ENCODE results near the gene PLSCR3.

Gene PLSCR3

DNA sequence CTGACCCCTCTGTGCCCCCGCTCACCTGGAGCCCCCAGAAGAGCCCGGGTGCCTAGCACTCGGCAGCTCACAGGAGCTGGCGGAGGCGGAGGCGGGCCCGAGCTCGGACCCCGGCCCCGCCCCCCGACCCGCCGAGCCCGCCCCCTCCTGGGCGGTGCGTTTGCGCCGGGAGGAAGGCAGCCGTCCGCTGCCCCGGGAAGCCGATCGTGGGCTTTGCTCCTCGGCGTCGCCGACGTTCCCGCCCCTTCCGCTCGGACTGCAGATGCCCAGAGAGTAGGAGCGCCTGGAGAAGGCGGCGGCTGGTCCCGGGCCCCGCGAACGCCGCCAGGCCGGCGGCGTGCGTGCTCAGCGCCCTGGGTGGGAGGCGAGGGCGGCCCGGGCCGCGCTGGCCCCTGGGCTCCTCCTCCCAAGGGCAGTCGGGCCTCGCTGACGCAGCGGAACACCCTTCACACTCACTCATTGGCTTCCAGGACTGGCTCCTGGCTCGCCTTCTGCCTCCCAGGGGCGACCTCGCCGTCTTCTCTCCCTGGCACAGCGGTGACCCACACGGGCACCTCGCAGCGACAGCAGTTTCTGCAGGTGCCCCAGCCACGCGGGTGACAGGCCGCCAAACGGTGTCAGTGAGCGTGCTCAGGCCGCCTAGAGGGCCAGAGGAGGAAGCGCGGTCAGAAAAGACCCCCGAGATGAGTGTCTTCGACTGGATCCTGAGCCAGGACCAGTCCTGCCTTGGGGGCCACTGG, at the start of gene PLSCR3:
TSS of gene PLSCR3 (minus strand) at position 74 of the 740 bp plus-strand sequence. CDS start 415 bp downstream, outside the sequence.
- DNase-seq: peak; percentile 82 to 85

DNA sequence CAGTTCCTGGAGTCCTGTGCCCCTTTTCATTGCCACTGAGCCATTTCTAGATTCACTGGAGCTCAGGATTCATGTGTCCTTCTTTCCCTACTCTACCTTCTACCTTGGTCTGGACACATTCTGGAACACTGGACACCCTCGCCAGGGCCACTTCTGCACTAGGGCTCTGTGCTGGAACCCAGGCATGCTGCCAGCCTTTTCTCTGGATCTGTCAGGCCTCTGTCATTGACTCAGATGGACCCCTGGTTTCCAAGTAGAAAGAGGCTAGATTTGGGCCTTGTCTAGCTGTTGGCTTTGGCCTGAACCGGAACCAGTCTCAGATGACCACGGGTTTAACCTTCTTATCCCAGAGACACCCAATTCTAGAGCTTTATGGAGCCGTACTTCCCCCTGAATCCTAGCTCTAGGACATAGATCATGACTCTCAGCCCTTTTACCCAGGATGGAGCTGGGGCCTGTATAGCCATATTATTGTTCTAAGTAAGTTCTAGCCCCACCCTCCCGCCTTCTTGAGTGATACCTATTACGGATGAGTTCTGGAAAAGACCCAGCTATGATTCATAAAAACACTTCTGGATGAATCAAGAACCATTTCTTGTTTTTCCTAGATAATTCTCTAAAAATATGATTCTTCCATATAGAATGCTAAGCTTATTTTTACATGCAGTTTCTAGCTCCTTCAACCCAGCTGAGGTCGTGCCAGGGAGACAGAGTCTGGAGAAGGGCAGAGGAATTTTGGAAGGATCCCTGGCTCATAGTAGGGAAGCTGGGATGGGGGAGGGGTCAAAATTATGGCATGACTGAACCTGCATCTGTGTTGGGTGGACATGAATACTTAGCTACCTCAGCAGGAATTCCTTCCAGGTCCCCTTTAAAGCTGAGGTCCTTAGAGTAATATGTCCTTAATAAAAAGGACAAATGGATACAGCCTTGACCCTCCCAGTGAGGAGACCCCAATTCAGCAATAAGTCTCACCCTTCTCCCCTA, 49.5 kb upstream of the PLSCR3 start:
- DNase-seq: no peak

DNA sequence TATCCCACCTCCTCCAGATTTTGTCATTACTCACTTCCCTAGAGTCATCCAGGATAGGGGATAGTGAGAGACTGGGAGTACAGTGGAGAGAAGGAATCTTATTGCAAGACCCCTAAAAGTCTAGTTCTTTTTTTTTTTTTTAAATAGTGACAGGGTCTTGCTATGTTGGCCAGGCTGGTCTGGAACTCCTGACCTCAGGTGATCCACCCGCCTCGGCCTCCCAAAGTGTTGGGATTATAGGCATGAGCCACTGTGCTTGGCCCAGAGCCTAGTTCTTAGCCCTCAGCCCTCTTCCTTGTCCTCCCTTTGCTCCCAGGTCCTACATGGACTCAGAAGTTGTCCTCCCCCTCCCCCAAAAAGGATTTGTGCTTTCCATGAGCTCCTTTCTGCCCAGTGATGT, 47.8 kb upstream of the PLSCR3 start:
- DNase-seq: no peak

DNA sequence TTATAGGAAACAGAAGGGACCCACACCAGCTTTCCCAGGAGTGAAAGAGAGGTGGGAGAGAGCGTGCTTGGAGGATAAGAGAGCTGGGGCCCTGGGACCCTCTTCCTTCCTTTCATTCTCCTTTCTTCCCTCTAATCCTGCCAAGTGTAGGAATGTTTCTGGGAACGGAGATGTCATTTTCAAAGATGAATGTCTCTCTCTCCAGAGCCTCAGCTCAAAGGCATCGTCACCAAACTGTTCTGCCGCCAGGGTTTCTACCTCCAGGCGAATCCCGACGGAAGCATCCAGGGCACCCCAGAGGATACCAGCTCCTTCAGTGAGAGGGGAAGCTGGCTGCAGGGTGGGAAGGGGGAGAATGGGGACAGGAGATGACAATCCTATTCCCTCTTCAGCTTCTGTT, 46.9 kb upstream of the PLSCR3 start:
- DNase-seq: no peak

DNA sequence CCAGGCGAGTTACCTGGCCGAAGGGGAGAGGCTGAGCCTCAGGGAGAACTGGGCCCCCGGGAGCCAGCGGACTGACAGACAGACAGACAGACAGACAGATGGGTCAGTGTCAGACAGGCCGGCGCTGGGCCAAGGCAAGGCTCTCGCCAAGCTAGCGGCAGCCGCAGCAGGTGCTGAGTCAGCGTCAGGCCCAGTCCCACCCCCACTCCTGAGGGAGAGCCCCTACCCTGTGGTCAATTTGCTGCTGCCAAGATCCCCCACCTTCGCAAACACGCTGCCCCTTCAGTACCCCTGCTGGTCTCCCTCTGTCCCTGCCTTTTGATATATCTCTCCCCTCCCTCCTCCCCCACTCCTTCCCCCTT, 46.5 kb upstream of the PLSCR3 start:
- DNase-seq: no peak

DNA sequence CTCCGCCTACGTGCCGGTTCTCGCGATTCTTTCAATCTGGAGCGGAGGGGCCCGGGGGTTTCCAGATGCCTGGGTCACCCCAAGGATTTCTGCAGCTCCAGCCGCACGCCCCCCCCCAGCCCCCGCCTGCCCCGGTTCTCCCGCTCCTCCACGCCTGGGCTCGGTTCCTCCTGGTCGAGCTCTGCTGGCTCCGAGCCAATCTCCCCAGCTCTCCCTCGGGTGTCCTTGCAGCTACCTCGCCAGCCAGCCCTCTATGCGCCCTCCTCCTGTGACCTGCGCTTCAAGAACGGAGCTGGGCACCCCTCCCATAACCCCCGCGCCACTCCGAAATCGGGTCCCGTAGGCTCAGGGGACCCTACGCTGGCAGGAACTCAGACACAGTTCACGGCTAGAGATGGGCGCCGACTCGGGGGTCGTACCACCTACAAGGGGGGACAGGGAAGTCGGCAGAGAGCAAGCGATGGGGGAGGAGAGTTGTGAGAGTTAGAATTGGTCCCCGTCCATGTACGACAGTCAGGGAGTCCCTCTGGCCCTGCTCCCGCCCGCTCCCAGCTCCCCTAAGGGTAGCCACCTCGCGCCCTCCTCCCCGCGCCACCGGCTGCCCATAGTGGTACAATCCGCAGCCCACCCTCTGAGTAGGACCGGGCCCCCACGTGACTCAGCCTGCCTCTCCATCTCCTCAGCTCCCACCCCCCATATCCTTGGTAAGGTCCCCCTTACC, 45.9 kb upstream of the PLSCR3 start:
- no peak for DNase-seq

DNA sequence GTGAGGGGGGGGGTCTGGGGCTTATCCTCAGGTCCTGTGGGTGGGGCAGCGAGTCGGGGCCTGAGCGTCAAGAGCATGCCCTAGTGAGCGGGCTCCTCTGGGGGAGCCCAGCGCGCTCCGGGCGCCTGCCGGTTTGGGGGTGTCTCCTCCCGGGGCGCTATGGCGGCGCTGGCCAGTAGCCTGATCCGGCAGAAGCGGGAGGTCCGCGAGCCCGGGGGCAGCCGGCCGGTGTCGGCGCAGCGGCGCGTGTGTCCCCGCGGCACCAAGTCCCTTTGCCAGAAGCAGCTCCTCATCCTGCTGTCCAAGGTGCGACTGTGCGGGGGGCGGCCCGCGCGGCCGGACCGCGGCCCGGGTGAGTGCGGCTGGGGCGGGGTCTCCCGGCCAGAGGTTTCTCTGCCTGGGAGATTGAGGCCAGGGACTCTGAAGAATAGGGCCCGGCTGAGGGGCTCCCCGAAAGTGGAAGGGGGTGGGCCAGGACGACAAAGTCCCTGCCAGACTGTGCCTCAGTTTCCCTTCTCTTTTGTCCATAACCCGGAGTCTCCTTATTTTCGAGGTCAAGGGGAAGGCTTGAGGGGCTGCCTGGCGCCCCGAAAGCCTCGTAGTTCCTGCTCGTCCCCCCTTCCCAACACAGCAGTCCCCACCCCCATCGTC, 45.3 kb upstream of the PLSCR3 start, which contains the start of gene FGF11:
TSS of gene FGF11 (plus strand) at position 51 of the 651 bp plus-strand sequence. CDS start at position 160, 109 bp downstream.
- DNase-seq: no peak

DNA sequence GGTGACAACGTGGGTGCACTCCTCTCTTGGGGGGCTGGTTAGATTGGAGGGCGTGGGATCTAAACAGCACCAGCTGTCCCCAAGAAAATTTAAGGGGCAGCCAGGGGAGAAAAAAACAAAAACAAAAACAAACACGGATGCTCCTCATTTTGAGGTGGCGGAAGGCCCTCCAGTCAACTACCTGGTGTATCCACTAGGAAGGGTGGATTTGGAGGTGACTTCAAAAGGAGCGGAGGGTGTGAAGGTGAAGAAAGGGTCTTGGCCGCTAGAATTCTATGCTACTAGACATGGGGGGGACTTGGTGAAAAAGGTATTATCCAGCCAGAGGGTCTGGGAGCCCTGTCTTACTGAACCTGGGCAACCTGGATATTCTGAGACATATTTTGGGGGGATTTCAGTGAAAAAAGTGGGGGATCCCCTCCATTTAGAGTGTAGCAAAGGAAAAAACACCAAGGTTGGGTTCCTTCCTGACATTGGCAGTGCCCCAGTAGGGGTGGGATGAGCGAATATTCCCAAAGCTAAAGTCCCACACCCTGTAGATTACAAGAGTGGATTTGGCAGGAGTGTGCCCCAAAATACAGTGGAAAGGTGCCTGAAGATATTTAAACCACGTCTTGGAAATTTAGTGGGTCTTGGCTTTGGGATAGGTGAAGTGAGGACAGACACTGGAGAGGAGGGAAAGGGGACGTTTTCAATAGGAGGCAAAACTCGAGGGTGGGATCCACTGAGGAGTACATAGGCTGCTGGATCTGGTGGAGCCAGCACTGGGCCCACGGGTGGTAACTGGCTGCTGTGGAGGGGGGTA, 44.5 kb upstream of the PLSCR3 start:
- DNase-seq: no peak

DNA sequence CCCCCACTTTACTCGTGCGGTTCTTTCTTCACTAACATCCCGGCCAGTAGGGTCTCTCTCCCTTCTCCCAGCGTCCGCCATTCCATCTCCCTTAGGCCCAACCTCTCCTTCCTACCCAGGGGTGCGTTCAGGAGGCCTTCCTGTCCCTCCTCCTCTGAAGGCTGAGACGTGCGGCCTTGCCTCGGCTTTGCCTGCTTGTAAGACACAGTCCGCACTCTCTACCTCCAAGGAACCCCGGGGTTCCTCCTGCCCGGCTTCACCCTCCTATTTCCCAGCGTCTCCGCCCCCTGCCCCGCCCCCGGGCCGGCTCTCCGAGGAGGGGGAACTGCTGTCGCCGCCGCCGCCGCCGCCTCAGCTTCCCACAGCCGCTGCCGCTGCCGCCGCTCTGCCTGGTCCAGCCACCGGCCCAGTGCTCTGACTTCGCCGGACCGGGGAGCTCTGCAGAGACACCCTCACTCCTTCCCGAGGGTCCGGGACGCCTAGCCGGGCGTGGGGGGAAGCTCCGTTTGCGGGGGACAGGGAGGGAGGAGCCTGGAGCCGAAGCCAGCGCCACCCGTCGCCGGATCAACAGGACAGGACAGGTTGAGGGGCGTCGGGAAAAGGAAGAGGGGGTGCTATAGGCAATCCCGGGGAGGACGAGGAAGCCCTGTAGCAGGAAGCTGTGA, 43.8 kb upstream of the PLSCR3 start:
- peak; percentile 42 to 59 for DNase-seq

DNA sequence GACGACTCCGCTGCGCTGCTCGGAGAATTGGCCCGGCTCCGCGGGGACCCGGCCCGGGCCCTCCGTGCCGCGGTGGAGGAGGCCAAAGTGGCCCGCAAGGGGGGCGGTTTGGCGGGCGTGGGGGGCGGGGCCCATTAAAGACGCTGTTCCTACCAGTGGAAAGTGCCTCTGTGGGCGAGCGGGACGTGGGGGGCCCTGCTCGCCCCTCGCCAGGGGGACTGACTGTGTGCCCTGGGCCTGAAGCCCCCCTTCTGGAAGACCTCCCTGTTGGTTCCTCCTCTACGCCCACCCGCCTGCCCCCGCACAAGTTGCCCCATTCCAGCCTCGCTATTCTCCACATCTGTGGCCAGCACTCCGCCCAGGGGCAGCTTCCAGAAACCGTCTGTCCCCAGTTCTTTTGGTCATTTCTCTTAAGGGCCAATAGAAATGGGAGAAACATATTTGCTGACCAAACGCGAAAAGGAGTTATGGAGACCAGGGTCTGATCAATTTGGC, 43.1 kb upstream of the PLSCR3 start:
- no peak for DNase-seq

DNA sequence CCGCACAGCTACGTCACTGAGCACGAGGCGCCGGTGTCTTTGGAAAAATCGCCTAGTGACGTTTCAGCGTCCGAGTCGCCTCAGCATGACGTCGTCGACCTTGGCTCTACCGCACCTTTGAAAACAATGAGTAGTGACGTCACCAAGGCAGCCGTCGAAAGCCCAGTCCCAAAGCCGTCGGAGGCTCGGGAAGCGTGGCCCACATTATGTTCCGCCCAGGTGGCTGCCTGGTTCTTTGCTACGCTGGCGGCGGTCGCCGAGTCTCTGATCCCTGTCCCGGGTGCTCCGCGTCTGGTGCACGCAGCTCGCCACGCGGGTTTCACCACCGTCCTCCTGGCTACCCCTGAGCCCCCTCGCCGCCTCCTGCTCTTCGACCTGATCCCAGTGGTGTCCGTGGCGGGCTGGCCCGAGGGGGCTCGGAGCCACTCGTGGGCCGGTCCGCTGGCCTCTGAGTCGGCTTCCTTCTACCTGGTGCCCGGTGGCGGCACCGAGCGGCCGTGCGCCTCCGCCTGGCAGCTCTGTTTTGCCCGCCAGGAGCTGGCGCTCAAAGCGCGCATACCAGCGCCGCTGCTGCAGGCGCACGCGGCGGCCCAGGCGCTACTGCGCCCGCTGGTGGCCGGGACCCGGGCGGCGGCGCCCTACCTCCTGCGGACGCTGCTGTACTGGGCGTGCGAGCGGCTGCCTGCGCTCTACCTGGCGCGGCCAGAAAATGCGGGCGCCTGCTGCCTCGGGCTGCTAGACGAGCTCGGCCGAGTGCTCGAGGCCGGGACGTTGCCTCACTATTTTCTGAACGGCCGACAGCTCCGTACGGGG, 42.4 kb upstream of the PLSCR3 start:
- peak; percentile 69 to 80 for DNase-seq

DNA sequence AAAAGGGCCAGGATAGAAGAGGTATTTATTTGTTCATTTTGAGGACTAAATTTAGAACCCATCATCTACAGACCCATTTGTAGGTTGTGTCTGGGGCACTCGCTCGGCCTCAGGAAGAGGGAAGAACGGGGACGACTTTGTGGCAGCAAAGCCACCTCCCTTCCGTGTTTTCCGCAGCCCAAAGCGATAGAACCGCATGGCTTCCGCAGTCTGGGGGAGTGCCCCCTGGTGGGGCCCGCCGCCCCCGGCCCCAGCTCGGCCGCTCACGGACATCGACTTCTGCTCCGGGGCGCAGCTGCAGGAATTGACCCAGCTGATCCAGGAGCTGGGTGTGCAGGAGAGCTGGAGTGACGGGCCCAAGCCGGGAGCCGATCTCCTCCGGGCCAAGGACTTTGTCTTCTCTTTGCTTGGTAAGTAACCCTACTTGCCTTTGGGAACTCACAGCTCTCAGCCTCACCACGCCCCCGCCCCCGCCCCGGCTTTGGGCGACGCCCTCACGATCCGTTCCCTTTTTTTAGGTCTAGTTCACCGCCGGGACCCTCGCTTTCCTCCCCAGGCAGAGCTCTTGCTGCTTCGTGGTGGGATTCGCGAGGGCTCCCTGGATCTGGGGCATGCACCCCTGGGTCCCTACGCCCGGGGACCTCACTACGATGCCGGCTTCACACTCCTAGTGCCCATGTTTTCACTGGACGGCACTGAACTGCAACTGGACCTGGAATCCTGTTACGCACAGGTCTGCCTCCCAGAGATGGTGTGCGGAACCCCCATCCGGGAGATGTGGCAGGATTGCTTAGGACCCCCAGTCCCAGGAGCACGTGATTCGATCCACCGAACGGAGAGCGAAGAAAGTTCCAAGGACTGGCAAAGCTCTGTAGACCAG, 41.6 kb upstream of the PLSCR3 start:
- DNase-seq: peak; percentile 37 to 42

DNA sequence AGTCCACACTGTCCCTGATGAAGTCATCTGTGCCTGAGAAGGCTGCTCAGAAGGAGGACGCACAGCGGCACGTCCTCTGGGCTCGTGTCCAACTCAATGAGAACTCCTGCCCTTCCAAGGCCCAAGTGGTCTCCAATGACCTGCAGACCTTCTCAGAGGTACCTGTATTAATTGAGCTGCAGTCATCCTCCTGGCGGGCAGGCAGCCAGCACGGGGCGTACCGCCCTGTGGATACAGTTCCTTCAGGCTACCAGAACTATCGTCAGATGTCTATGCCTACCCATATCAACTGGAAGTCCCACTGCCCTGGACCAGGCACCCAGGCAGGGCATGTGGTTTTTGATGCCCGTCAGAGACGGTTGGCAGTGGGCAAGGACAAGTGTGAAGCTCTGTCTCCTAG, 38.0 kb upstream of the PLSCR3 start:
- DNase-seq: no peak

DNA sequence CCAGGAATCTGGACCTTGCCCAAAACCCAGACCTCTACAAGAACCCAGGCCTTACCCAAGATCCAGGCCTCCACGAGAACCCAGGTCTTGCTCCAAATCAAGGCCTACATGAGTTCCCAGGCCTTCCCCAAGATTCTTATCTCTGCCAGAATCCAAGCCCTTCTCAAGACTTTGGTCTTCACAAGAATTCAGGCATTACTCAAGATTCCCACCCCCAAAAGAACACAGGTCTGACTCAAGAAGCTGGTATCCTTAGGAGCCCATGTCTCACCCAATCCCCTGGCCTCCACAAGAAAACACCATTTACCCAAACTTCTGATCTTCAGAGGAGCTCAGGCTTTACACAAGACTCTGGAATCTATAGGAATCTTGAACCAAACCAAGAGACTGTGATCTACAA, 36.9 kb upstream of the PLSCR3 start:
- no peak for DNase-seq

DNA sequence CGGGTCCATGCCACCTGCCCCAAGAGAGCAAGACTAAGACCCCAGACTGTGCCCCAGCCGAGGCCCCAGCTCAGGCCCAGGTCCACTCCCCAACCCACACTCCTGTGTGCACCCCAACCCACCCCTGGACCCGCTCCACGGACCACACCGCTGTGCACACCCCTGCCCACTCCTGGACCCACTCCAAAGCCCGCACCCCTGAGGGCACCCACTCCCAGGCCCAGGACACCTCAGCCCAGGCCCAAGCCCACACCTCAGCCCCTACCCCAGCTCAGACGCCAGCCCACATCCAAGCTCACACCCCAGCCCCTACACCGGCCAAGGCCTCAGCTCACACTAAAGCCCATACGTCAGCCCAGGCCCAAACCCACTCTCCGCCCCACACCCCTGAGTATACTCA, 35.4 kb upstream of the PLSCR3 start:
- no peak for DNase-seq

DNA sequence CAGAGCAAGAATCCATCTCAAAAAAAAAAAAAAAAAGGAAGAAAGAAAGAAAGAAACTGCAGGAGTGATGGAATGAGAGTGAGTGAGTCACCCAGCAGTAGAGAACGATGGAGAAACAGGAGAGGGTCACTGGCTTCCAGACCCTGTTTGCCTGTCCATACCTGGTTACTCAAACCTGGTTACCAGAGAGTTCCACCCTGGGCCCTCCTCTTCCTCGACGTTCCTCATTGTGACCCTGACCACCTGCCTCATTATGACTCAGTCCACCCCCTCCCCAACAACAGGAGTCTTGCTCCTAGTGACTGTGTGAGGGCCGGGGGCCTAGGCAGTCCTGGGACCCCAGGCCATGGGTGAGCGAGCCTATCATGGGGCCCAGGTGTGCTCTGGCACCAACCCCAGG, 34.2 kb upstream of the PLSCR3 start, which contains the start of gene SPEM3:
TSS of gene SPEM3 (plus strand) at position 301 of the 400 bp plus-strand sequence. CDS start at position 347, 46 bp downstream.
- DNase-seq: no peak

DNA sequence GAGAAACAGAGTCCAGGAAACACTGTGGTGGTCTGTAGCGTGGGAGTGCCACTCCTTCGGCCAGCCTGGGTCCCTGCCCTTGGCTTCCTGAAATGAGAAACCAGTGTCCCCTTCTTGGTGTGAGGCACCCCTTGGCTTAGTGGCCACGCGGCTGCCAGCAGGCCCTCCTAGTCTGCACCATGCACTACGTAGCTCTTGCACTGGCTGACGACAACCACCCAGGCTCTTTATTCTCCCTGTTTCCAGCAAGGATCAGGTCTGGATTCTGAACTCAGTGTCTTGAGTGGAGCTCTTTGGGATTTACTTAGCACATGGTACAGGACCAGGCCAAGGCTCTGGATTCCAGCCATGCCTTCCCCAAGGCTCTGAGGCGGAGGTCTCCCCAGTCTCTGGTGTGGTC, 33.2 kb upstream of the PLSCR3 start:
- no peak for DNase-seq

DNA sequence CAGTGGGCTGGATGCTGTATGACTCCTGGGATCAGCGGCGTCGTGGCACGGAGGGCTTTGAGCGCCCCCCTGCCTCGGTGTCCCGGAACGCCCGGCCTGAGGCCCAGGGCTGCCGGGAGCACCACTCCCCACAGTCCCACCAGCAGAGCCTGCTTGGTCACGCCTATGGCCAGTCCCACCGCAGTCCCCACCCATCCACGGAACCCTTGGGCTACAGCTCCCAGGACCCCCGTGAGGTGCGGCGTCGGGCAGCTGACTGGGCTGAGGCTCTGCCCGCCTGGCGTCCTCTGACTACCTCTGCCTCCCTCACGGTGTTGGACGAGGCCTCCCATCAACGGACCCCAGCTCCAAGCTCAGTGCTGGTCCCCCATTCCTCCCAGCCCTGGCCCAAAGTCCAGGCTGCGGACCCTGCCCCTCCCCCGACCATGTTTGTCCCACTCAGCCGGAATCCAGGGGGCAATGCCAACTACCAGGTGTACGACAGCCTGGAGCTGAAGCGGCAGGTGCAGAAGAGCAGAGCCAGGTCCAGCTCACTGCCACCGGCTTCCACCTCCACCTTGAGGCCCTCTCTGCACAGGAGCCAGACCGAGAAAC, 32.7 kb upstream of the PLSCR3 start:
- DNase-seq: no peak

Data from stimulated activated CD4-positive, alpha-beta T cell treated with anti-CD3 and anti-CD28 coated beads, Interleukin-2, amount 100 ng/mL, for 48 hours (primary cell).